Ascending aorta (tissue), 2 donors: Measurements from ENCODE around the gene RPL22L1. TPM values are rescaled to one million over a fixed set of nuclear protein-coding genes. Genes with fewer than 3 reads are reported as not detected.

Experiments used
- DNase-seq, 2 donors: peaks; one replicate each; pipeline ENCODE4 v3.0.0-alpha.2; 2019; ENCODE audit warnings: low spot score in 2 of 2
- H3K27ac ChIP-seq, 2 donors: fragments of 200-600 bp; sonication (generic); one replicate each; pipeline ENCODE4 v1.5.1; 2016 to 2017; ENCODE audit warnings: mild to moderate bottlenecking in 1 of 2
- H3K27me3 ChIP-seq: fragments of 200-600 bp; sonication (generic); one replicate; pipeline ENCODE4 v1.5.1; 2017
- H3K36me3 ChIP-seq, 2 donors: fragments of 200-600 bp; sonication (generic); one replicate each; pipeline ENCODE4 v1.5.1; 2016
- H3K4me1 ChIP-seq, 2 donors: fragments of 200-600 bp; sonication (generic); one replicate each; pipeline ENCODE4 v1.5.1; 2016 to 2017; ENCODE audit warnings: mild to moderate bottlenecking in 1 of 2
- H3K4me3 ChIP-seq, 2 donors: fragments of 200-600 bp; sonication (generic); one replicate each; pipeline ENCODE4 v1.5.1; 2016 to 2017; ENCODE audit warnings: mild to moderate bottlenecking in 1 of 2
- H3K9me3 ChIP-seq, 2 donors: fragments of 200-600 bp; sonication (generic); one replicate each; pipeline ENCODE4 v1.5.1; 2016
- intact Hi-C: fragments of 100-400 bp; cut with DNase I; formaldehyde crosslinking; loops from one replicate; pipeline ENCODE4 v1.15.1; 2023
- total RNA-seq: library from RNA; depleted of rRNA; stranded (reverse); fragments of >200 nt; gene quantifications from one replicate; pipeline ENCODE4 v1.1.0, GENCODE V29; 2016
- TF ChIP-seq, protein P1 (sequence below), 3 experiments: fragments of 200-600 bp in 2 of 3; fragments of 450-650 bp in 1 of 3; sonication (generic) in 2 of 3; IDR thresholded peaks; one replicate each; pipeline ENCODE4 v1.5.1; 2016 to 2019; ENCODE audit warnings: antibody characterized with exemption in 3 of 3, mild to moderate bottlenecking in 1 of 3, moderate library complexity in 1 of 3

Gene RPL22L1
- total RNA-seq, 1 donor from 2014 or later, result 39.2 TPM

DNA sequence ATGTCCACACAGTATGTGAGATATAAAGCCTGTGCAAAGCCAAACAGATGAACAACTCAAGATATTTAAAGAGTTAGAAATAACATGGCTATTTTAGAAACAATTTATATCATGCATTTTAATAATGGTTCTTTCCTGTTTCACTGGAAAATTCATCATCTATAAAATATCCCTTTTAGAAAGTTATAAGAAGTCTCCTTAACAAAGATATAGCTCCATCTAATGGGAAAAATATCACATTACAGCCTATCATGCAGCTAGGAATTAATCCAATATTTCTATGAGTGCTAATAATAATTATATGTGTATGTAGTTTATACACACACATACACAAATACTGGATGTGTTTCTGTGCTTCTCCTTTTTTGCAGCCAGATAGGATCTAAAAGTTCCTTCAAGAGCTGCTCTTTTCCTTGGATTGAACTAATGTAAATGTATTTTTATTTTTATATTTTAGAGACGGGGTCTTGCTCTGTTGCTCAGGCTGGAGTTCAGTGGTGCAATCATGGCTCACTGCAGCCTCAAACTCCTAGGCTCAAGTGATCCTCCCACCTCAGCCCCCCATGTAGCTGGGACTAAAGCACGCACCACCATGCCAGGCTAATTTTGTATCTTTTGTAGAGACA, 21.6 kb downstream of the RPL22L1 start:
- Histone ChIP-seq H3K27me3 (no peaks in the 10 kb centered on the region), H3K9me3 (no peaks in the 10 kb centered on the region), H3K36me3 (no peaks in the 10 kb centered on the region), H3K4me1 (no peaks in the 10 kb centered on the region), H3K27ac (no peak overlapping the region), H3K4me3 (no peak overlapping the region)
- DNase-seq, result no peak
- intact Hi-C loops, result loop anchor here (1.0 kb wide), 1 partner anchor 434 kb away; no protein-coding TSS in a partner anchor
- TF ChIP-seq, protein P1, sequence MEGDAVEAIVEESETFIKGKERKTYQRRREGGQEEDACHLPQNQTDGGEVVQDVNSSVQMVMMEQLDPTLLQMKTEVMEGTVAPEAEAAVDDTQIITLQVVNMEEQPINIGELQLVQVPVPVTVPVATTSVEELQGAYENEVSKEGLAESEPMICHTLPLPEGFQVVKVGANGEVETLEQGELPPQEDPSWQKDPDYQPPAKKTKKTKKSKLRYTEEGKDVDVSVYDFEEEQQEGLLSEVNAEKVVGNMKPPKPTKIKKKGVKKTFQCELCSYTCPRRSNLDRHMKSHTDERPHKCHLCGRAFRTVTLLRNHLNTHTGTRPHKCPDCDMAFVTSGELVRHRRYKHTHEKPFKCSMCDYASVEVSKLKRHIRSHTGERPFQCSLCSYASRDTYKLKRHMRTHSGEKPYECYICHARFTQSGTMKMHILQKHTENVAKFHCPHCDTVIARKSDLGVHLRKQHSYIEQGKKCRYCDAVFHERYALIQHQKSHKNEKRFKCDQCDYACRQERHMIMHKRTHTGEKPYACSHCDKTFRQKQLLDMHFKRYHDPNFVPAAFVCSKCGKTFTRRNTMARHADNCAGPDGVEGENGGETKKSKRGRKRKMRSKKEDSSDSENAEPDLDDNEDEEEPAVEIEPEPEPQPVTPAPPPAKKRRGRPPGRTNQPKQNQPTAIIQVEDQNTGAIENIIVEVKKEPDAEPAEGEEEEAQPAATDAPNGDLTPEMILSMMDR (IDR thresholded peaks at IDR 0.05), result peak in 2 of 3 experiments; percentile 11 to 51

DNA sequence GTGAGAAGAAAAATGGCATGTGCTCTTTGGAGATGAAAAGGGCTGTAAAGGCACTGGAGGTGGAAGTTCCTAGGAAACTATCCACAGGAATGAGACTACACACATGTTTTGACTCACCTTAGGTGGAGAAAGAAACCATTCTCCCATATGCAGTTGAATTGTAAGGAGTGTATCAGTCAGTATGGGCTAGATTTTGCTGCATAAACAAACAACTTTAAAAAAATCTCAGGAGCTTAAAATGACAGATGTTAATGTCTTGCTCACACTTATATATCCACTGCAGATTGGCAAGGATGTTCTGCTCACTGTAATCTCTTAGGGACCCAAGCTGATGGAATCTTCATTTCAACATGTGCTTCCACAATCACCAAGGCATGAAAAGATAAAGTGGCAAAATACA, 25.6 kb downstream of the RPL22L1 start:
- DNase-seq, result no peak
- H3K4me3 ChIP-seq, result no peak overlapping the region
- TF ChIP-seq, protein P1 (IDR thresholded peaks at IDR 0.05), result no peak
- H3K9me3 ChIP-seq, result no peaks in the 10 kb centered on the region
- no peaks in the 10 kb centered on the region for H3K4me1 ChIP-seq
- H3K36me3 ChIP-seq, result no peaks in the 10 kb centered on the region
- H3K27ac ChIP-seq, result no peak overlapping the region
- no peaks in the 10 kb centered on the region for H3K27me3 ChIP-seq
- intact Hi-C loops, result no loop called here

- H3K27me3 ChIP-seq, result no peaks in the 10 kb centered on the region
- intact Hi-C loops, result no loop called here
- no peak overlapping the region for H3K4me3 ChIP-seq
- H3K4me1 ChIP-seq, result no peaks in the 10 kb centered on the region
- H3K36me3 ChIP-seq, result no peaks in the 10 kb centered on the region
- no peak for DNase-seq
- no peaks in the 10 kb centered on the region for H3K9me3 ChIP-seq
- H3K27ac ChIP-seq, result no peak overlapping the region
- TF ChIP-seq, protein P1 (IDR thresholded peaks at IDR 0.05), result no peak
These were observed 29.6 kb downstream of the RPL22L1 start for GRCh38 chr3:170840291-170840859.

DNA sequence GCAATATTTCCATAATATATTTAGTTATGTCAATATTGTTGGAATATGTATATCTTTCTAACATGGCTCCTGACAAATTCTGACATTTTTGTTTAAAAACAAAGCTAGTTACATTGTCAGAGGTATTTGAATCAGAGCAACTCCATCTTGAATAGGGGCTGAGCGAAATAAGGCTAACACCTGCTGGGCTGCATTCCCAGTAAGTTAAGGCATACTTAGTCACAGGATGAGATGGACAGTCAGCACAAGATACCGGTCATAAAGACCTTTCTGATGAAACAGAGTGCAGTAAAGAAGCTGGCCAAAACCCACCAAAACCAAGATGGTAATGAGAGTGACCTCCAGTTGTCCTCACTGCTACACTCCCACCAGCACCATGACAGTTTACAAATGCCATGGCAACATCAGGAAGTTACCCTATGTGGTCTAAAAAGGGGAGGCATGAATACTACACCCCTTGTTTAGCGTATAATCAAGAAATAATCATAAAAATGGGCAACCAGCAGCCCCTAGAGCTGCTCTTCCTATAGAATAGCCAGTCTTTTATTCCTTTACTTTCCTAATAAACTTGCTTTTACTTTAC, 30.4 kb downstream of the RPL22L1 start:
- TF ChIP-seq, protein P1 (IDR thresholded peaks at IDR 0.05), result no peak
- H3K4me1 ChIP-seq, result no peaks in the 10 kb centered on the region
- DNase-seq, result no peak
- no peaks in the 10 kb centered on the region for H3K27me3 ChIP-seq
- intact Hi-C loops, result no loop called here
- no peaks in the 10 kb centered on the region for H3K36me3 ChIP-seq
- H3K27ac ChIP-seq, result no peak overlapping the region
- no peaks in the 10 kb centered on the region for H3K9me3 ChIP-seq
- no peak overlapping the region for H3K4me3 ChIP-seq

DNA sequence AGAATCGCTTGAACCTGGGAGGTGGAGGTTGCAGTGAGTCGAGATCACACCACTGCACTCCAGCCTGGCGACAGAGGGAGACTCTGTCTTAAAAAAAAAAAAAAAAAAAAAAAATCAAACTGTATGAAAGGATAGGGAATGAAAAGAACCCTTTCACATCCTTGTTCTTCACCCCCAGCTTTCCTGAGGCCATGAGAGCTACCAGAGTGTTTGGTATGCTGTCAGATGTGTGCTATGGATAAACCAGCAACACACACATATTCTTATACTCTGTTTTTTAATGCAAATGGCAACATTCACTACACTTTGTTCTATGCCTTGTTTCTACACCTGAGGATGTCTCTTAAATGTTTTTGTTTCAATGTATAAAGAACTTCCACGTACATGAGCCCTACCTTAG, 33.5 kb downstream of the RPL22L1 start:
- no peak for DNase-seq
- Histone ChIP-seq H3K27me3 (no peaks in the 10 kb centered on the region), H3K36me3 (no peaks in the 10 kb centered on the region), H3K9me3 (no peaks in the 10 kb centered on the region), H3K4me3 (no peak overlapping the region), H3K27ac (no peak overlapping the region), H3K4me1 (no peaks in the 10 kb centered on the region)
- intact Hi-C loops, result no loop called here
- TF ChIP-seq, protein P1 (IDR thresholded peaks at IDR 0.05), result no peak
